Measurements from ENCODE around the gene VPS39. TPM values are rescaled to one million over a fixed set of nuclear protein-coding genes. Genes with fewer than 3 reads are reported as not detected.

The VPS39 gene
- total and polyA plus RNA-seq, 5 donors, result 35.5 to 53.3 (median 46.0) TPM

DNA sequence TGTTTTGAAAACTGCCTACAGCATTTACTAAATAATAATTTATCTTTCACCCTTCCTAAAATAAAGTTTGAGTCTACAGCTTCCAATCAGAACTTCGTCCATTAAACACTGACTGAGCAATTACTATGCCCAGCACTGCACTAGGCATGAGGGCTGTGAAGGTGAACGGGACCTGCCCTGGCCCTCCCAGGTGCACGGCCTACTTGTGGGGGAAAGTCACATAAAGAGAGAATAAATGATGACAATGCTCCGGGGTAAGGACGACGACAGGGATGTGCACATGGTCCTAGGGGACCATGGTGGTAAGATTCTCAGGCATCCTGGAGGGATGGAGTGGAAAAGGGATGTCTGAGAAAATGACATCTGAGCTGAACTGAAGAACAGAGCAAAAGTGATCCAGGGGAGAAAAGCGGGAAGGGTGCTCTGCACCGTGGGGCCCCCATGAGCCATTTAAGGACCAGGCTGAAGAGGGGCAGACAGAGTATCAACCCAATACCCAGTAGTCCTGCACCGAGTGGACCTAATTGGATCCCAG is 63.2 kb downstream of the VPS39 start:
- no peaks in the 10 kb centered on the region for H3K27me3 ChIP-seq (ENCODE audit: control insufficient read depth, insufficient read depth)
- WGBS, result 74% methylated on average over 9 of the region's 9 CpGs
- no peak for DNase-seq
- no peak overlapping the region for H3K4me3 ChIP-seq (ENCODE audit: low read length)
- H3K27ac ChIP-seq (ENCODE audit: low read length), result no peak overlapping the region
- no peaks in the 10 kb centered on the region for H3K9me3 ChIP-seq (ENCODE audit: control insufficient read depth, low read length)
- intact Hi-C loops (cut with DNase I), result loop anchor here in 1 of 4 donors (10.0 kb wide), 1 partner anchor 150 kb away; no protein-coding TSS in a partner anchor
- ATAC-seq, result no peak
- no peaks in the 10 kb centered on the region for H3K4me1 ChIP-seq (ENCODE audit: control insufficient read depth, insufficient read depth, low read length)

DNA sequence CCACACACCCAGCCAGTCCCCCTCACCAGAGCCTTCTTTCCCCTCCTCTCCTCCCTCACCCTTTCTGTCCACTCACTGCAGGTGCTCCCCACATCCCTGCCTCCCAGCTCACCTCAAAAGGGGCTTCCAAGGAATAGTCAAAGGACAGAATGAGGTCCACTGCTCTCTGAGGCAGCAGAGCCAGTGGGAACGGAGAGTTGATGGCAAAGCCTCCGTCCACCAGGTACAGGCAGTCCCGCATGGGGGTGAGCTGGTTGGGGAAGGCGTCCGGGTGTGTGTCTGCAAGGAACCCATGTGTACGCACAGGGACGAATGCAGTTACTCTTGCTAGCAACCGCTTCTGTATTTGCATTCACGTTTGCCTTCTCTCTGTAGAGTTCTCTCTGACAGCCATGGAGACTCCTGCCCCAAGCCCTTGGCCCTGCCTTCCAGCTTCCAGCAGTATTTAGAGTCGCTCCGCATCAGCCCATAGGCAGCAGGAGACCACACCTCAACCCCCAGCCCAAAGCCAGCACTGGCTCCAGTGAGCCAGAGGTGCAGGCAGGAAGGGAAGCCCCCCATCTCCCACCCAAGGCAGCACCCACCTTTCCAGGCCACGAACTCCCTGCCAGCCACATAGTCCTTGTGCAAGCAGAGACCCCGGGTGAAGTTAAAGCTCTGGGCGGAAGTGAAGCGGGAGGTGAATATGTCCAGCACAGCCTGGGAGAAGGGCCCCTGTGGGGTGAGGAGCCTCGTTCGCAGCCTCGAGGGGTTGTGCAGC is 64.1 kb downstream of the VPS39 start:
- H3K27me3 ChIP-seq (ENCODE audit: control insufficient read depth, insufficient read depth), result no peaks in the 10 kb centered on the region
- intact Hi-C loops (cut with DNase I), result loop anchor here in 1 of 4 donors (10.0 kb wide), 1 partner anchor 149 kb away; no protein-coding TSS in a partner anchor
- H3K4me1 ChIP-seq (ENCODE audit: control insufficient read depth, insufficient read depth, low read length), result no peaks in the 10 kb centered on the region
- H3K4me3 ChIP-seq (ENCODE audit: low read length), result no peak overlapping the region
- WGBS, result 85% methylated on average over 18 of the region's 18 CpGs
- DNase-seq, result no peak
- no peak overlapping the region for H3K27ac ChIP-seq (ENCODE audit: low read length)
- H3K9me3 ChIP-seq (ENCODE audit: control insufficient read depth, low read length), result no peaks in the 10 kb centered on the region
- no peak for ATAC-seq

DNA sequence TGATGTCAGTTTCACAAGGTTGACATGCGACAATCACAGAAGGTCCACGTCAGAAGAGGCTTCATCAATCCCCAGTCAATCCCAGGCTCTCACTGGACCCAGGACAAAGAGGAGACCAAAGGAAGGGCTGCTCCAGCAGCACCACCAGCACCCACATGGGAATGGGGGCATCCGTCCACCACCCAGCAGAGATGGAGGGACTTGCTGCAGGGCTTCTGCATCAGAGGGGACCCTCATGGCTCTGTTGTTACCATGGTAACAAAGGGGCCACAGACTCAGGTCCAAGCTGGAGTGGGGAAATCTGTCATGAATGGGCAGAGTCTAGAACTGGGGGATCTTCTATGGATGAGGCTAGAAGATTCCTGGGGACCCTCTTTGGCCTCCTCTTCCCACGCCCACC is 64.7 kb downstream of the VPS39 start:
- ATAC-seq (no peak), DNase-seq (no peak)
- WGBS, result 89% methylated on average over 4 of the region's 4 CpGs
- Histone ChIP-seq H3K27ac (ENCODE audit: low read length) (no peak overlapping the region), H3K4me3 (ENCODE audit: low read length) (no peak overlapping the region), H3K27me3 (ENCODE audit: control insufficient read depth, insufficient read depth) (no peaks in the 10 kb centered on the region), H3K4me1 (ENCODE audit: control insufficient read depth, insufficient read depth, low read length) (no peaks in the 10 kb centered on the region), H3K9me3 (ENCODE audit: control insufficient read depth, low read length) (no peaks in the 10 kb centered on the region)
- intact Hi-C loops (cut with DNase I), result loop anchor here in 1 of 4 donors (10.0 kb wide), 1 partner anchor 149 kb away; no protein-coding TSS in a partner anchor

- ATAC-seq, result no peak
- intact Hi-C loops (cut with DNase I), result loop anchor here in 1 of 4 donors (10.0 kb wide), 1 partner anchor 147 kb away; no protein-coding TSS in a partner anchor
Observed at GRCh38 chr15:42141795-42142667, 66.1 kb downstream of the VPS39 start.

DNA sequence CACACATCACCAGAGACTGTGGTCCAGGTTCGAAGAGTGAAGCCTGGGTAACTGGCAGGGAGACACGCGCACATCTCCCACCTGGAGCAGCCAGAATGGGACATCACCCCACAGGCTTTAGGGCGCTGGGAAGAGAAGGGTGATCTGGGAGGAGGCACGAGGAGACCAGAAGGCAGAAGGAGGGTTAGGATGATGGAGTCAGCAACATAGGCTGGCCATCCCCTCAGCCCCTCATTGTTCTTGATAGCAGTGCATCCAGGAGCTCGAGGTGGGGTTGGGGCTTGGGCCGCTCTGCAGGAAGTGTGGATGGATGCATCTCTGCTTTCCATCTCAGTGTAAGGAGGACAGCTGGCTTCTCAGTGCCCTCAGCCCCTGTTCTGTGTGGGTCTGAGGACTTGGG is 66.9 kb downstream of the VPS39 start:
- no peak overlapping the region for H3K27ac ChIP-seq (ENCODE audit: low read length)
- no peaks in the 10 kb centered on the region for H3K9me3 ChIP-seq (ENCODE audit: control insufficient read depth, low read length)
- no peak for ATAC-seq
- H3K4me1 ChIP-seq (ENCODE audit: control insufficient read depth, insufficient read depth, low read length), result no peaks in the 10 kb centered on the region
- no peaks in the 10 kb centered on the region for H3K27me3 ChIP-seq (ENCODE audit: control insufficient read depth, insufficient read depth)
- no peak for DNase-seq
- H3K4me3 ChIP-seq (ENCODE audit: low read length), result no peak overlapping the region
- WGBS, result 87% methylated on average over 7 of the region's 7 CpGs
- intact Hi-C loops (cut with DNase I), result loop anchor here in 1 of 4 donors (10.0 kb wide), 1 partner anchor 146 kb away; no protein-coding TSS in a partner anchor

More at GRCh38 chr15:42141795-42142667, 66.1 kb downstream of the VPS39 start:
- no peak overlapping the region for H3K4me3 ChIP-seq (ENCODE audit: low read length)
- H3K27ac ChIP-seq (ENCODE audit: low read length), result no peak overlapping the region
- H3K4me1 ChIP-seq (ENCODE audit: control insufficient read depth, insufficient read depth, low read length), result no peaks in the 10 kb centered on the region
- no peaks in the 10 kb centered on the region for H3K9me3 ChIP-seq (ENCODE audit: control insufficient read depth, low read length)
- DNase-seq, result no peak
- H3K27me3 ChIP-seq (ENCODE audit: control insufficient read depth, insufficient read depth), result no peaks in the 10 kb centered on the region
- 86% methylated on average over 21 of the region's 21 CpGs for WGBS

- H3K27ac ChIP-seq (ENCODE audit: low read length), result no peak overlapping the region
- no peak for ATAC-seq
- no peaks in the 10 kb centered on the region for H3K9me3 ChIP-seq (ENCODE audit: control insufficient read depth, low read length)
- no peaks in the 10 kb centered on the region for H3K4me1 ChIP-seq (ENCODE audit: control insufficient read depth, insufficient read depth, low read length)
- 79% methylated on average over 8 of the region's 8 CpGs for WGBS
- no peak overlapping the region for H3K4me3 ChIP-seq (ENCODE audit: low read length)
- intact Hi-C loops (cut with DNase I), result loop anchor here in 1 of 4 donors (10.0 kb wide), 1 partner anchor 146 kb away; no protein-coding TSS in a partner anchor
- H3K27me3 ChIP-seq (ENCODE audit: control insufficient read depth, insufficient read depth), result no peaks in the 10 kb centered on the region
- DNase-seq, result no peak
Observed at GRCh38 chr15:42140383-42141070, 67.6 kb downstream of the VPS39 start.

DNA sequence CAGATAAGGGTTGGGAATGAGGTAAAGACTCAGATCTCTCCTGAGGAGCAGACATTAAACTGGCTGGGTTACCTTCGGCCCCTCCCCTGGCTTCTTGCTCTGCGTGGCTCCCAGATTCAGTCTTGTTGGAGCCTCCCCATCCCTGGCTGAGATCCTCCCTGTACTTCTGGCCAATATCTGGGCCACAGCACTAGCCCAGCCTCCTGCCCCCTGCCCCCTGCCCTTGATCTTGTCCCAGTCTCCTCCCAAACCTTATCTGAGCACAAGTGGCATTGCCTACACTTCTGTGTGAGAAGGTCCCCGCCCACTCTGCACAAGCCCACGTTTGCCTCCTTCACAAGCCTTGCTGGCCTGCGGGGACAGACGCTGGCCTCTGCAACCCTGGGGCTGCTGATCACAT is 68.5 kb downstream of the VPS39 start:
- Histone ChIP-seq H3K27me3 (ENCODE audit: control insufficient read depth, insufficient read depth) (no peaks in the 10 kb centered on the region), H3K27ac (ENCODE audit: low read length) (no peak overlapping the region), H3K9me3 (ENCODE audit: control insufficient read depth, low read length) (no peaks in the 10 kb centered on the region), H3K4me3 (ENCODE audit: low read length) (no peak overlapping the region), H3K4me1 (ENCODE audit: control insufficient read depth, insufficient read depth, low read length) (no peaks in the 10 kb centered on the region)
- 71% methylated on average over 6 of the region's 6 CpGs for WGBS
- intact Hi-C loops (cut with DNase I), result loop anchor here in 2 of 4 donors (5.0 to 10.0 kb wide), 2 partner anchors 55 to 152 kb away; no protein-coding TSS in a partner anchor
- no peak for DNase-seq
- ATAC-seq, result no peak

- DNase-seq (no peak), ATAC-seq (no peak)
- H3K27ac ChIP-seq (ENCODE audit: low read length), result no peak overlapping the region
- WGBS, result 66% methylated on average over 3 of the region's 3 CpGs
- intact Hi-C loops (cut with DNase I), result loop anchor here in 2 of 4 donors (5.0 to 10.0 kb wide), 2 partner anchors 54 to 152 kb away; no protein-coding TSS in a partner anchor
- no peak overlapping the region for H3K4me3 ChIP-seq (ENCODE audit: low read length)
- no peaks in the 10 kb centered on the region for H3K4me1 ChIP-seq (ENCODE audit: control insufficient read depth, insufficient read depth, low read length)
- no peaks in the 10 kb centered on the region for H3K27me3 ChIP-seq (ENCODE audit: control insufficient read depth, insufficient read depth)
- H3K9me3 ChIP-seq (ENCODE audit: control insufficient read depth, low read length), result no peaks in the 10 kb centered on the region
Observed at GRCh38 chr15:42138968-42139386, 69.1 kb downstream of the VPS39 start.

DNA sequence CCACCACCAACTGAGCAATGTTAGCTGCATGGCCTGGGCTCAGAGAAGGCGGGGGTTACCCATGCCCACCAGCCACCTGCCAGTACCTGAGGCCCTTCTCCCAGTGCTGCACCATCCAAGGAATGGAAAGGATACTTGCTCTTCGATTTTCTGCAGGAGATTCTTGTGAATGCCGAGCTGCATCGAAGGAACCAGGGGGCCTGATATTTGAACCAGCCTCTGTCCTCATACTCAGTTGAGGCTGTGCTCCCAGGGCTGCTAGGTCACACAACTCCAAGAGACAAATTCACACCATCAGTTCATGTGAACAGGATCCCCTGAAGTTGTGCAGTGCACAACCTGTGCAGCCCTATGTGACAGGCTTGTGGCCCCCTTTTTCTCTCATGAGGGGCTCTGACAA is 69.7 kb downstream of the VPS39 start:
- ATAC-seq, result no peak
- no peak overlapping the region for H3K27ac ChIP-seq (ENCODE audit: low read length)
- H3K27me3 ChIP-seq (ENCODE audit: control insufficient read depth, insufficient read depth), result no peaks in the 10 kb centered on the region
- no peak overlapping the region for H3K4me3 ChIP-seq (ENCODE audit: low read length)
- intact Hi-C loops (cut with DNase I), result loop anchor here in 2 of 4 donors (5.0 to 10.0 kb wide), 2 partner anchors 54 to 151 kb away; no protein-coding TSS in a partner anchor
- no peaks in the 10 kb centered on the region for H3K9me3 ChIP-seq (ENCODE audit: control insufficient read depth, low read length)
- 91% methylated on average over 4 of the region's 4 CpGs for WGBS
- no peaks in the 10 kb centered on the region for H3K4me1 ChIP-seq (ENCODE audit: control insufficient read depth, insufficient read depth, low read length)
- DNase-seq, result no peak
